Measurements from ENCODE around the gene RPS2. TPM values are rescaled to one million over a fixed set of nuclear protein-coding genes. Genes with fewer than 3 reads are reported as not detected.

RPS2 gene
- polyA plus RNA-seq, 1 of the 3 experiments (the other 2 are of a cell fraction): 6,384 TPM

DNA sequence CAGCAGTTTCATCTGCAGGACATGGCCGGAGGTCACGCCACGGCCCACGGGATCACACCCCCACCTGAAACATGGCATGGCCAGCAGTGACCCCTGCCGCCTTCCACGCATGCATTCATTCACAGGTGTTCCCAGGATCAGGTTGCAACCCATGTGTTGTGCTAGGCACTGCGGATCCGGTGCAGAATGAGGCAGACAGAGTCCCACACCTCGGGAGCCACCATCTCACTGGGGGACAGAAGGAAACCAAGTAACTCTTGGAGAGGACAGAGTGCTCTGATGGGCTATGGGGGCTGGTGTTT lies 17.3 kb downstream of the RPS2 start:
- no peaks in the 10 kb centered on the region for H3K9me2 ChIP-seq
- no peak for DNase-seq
- CTCF ChIA-PET: interaction anchor here (1.3 kb wide), 1 partner anchor 17 kb away, joined by 4 read pairs; no protein-coding TSS in a partner anchor
- H2AFZ ChIP-seq (ENCODE audit: low read depth): no peak overlapping the region
- H3K4me3 ChIP-seq (ENCODE audit: low read depth in 2 of 2, low read length in 1 of 2): no peak overlapping the region
- POLR2A ChIA-PET: no interaction called here
- no peak overlapping the region for H3K27ac ChIP-seq (ENCODE audit: low read depth in 2 of 2, low read length in 1 of 2)
- WGBS (ENCODE audit: low lambda C conversion rate): 78% methylated on average over 9 of the region's 9 CpGs
- H3K4me2 ChIP-seq: no peak overlapping the region
- H3K79me2 ChIP-seq (ENCODE audit: insufficient read depth): no peaks in the 10 kb centered on the region
- no peaks in the 10 kb centered on the region for H3K36me3 ChIP-seq (replicated peaks in 1 of 2; ENCODE audit: control insufficient read depth in 1 of 2, insufficient read depth in 2 of 2, low read length in 1 of 2)
- no peaks in the 10 kb centered on the region for H3K9me3 ChIP-seq
- H3K4me1 ChIP-seq (ENCODE audit: control insufficient read depth in 1 of 2, insufficient read depth in 2 of 2, low read depth in 1 of 2, low read length in 1 of 2): peaks cover 0 to 2% of the 10 kb centered on the region in 2 experiments; a peak in 2 of 4 replicates
- no peaks in the 10 kb centered on the region for H3K27me3 ChIP-seq (ENCODE audit: insufficient read depth)
- H3F3A ChIP-seq (replicated peaks; ENCODE audit: insufficient read depth): no peaks in the 10 kb centered on the region
- no peaks in the 10 kb centered on the region for H4K20me1 ChIP-seq (ENCODE audit: insufficient read depth)
- TF ChIP-seq GATA2 (CRISPR knock-in tag; IDR thresholded peaks at IDR 0.05) (no peak), MXI1 (IDR thresholded peaks at IDR 0.05; ENCODE audit: low read depth, low read length) (no peak)
- TF ChIP-seq, protein P1, sequence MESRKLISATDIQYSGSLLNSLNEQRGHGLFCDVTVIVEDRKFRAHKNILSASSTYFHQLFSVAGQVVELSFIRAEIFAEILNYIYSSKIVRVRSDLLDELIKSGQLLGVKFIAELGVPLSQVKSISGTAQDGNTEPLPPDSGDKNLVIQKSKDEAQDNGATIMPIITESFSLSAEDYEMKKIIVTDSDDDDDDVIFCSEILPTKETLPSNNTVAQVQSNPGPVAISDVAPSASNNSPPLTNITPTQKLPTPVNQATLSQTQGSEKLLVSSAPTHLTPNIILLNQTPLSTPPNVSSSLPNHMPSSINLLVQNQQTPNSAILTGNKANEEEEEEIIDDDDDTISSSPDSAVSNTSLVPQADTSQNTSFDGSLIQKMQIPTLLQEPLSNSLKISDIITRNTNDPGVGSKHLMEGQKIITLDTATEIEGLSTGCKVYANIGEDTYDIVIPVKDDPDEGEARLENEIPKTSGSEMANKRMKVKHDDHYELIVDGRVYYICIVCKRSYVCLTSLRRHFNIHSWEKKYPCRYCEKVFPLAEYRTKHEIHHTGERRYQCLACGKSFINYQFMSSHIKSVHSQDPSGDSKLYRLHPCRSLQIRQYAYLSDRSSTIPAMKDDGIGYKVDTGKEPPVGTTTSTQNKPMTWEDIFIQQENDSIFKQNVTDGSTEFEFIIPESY (IDR thresholded peaks at IDR 0.05; ENCODE audit: borderline replicate concordance, low read depth): no peak
- H3K9ac ChIP-seq: no peak overlapping the region

DNA sequence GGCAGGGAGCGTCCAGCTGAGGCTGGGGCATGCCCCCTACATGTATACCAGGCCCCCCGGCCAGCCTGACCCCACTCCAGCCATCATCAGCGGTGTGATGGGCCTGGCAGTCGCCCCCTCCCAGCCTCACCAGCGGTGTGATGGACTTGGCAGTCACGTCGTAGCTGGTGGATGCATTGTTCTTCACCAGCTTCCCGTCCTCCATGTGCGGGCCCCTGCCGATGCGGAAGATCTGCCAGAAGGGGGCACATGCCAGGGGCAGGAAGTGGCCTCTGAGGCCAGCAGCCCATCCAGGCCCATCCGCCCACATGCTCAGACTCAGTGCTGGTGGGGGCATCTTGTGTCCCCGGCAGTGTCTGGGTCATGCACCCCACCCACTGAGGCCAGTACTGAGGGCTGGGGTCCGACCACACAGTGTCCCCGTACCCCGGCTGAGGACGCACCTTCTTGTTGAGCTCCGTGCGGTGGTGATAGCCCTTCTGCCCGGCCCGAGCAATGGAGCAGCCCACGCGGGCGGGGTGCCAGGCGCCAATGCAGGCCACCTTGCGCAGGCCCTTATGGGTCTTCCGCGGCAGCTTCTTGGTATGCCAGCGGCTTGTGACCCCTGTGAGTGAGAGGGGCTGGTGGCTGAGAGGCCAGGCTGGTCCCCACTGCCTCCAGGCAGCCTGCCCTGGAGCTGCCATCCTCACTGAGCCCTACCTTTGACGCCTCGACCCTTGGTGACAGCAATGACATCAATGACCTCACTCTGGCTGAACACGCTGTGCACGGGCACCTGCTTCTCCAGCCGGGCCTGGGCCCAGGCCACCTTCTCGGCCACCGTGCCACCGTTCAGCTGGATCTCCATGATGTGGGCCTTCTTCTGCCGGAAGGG lies 17.9 kb downstream of the RPS2 start:
- Histone ChIP-seq H3K36me3 (replicated peaks in 1 of 2; ENCODE audit: control insufficient read depth in 1 of 2, insufficient read depth in 2 of 2, low read length in 1 of 2) (no peaks in the 10 kb centered on the region), H2AFZ (ENCODE audit: low read depth) (no peak overlapping the region), H3K27me3 (ENCODE audit: insufficient read depth) (no peaks in the 10 kb centered on the region), H3K4me1 (ENCODE audit: control insufficient read depth in 1 of 2, insufficient read depth in 2 of 2, low read depth in 1 of 2, low read length in 1 of 2) (peaks cover 0 to 8% of the 10 kb centered on the region in 2 experiments; a peak in 2 of 4 replicates), H3K9me3 (no peaks in the 10 kb centered on the region), H3K9me2 (no peaks in the 10 kb centered on the region), H3K9ac (no peak overlapping the region), H3K4me3 (ENCODE audit: low read depth in 2 of 2, low read length in 1 of 2) (no peak overlapping the region), H3K79me2 (ENCODE audit: insufficient read depth) (no peaks in the 10 kb centered on the region), H3K4me2 (no peak overlapping the region), H3K27ac (ENCODE audit: low read depth in 2 of 2, low read length in 1 of 2) (no peak overlapping the region), H3F3A (replicated peaks; ENCODE audit: insufficient read depth) (no peaks in the 10 kb centered on the region), H4K20me1 (ENCODE audit: insufficient read depth) (no peaks in the 10 kb centered on the region)
- 86% methylated on average over 7 of the region's 38 CpGs for WGBS (ENCODE audit: low lambda C conversion rate)
- TF ChIP-seq, protein P2, sequence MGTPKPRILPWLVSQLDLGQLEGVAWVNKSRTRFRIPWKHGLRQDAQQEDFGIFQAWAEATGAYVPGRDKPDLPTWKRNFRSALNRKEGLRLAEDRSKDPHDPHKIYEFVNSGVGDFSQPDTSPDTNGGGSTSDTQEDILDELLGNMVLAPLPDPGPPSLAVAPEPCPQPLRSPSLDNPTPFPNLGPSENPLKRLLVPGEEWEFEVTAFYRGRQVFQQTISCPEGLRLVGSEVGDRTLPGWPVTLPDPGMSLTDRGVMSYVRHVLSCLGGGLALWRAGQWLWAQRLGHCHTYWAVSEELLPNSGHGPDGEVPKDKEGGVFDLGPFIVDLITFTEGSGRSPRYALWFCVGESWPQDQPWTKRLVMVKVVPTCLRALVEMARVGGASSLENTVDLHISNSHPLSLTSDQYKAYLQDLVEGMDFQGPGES (IDR thresholded peaks at IDR 0.05; ENCODE audit: low read depth, low read length): no peak
- TF ChIP-seq JUND (IDR thresholded peaks at IDR 0.05) (no peak), FOSL2 (IDR thresholded peaks at IDR 0.05; ENCODE audit: borderline replicate concordance, low read depth) (no peak), TAF1 (IDR thresholded peaks at IDR 0.05; ENCODE audit: borderline replicate concordance, low read depth, low read length) (no peak), POLR2AphosphoS5 (IDR thresholded peaks at IDR 0.05; ENCODE audit: low read depth, low read length) (no peak), RCOR1 (IDR thresholded peaks at IDR 0.05; ENCODE audit: low read length) (no peak), RXRA (IDR thresholded peaks at IDR 0.05; ENCODE audit: borderline replicate concordance, low read depth) (no peak), EZH2phosphoT487 (IDR thresholded peaks at IDR 0.05; ENCODE audit: borderline replicate concordance, low read depth) (no peak), MXI1 (IDR thresholded peaks at IDR 0.05; ENCODE audit: low read depth, low read length) (no peak), ELF1 (IDR thresholded peaks at IDR 0.05) (no peak), SIN3A (IDR thresholded peaks at IDR 0.05; ENCODE audit: borderline replicate concordance, low read depth, low read length) (no peak), TCF12 (IDR thresholded peaks at IDR 0.05) (no peak), FOXJ3 (CRISPR knock-in tag; IDR thresholded peaks at IDR 0.05) (no peak), RFX5 (IDR thresholded peaks at IDR 0.05; ENCODE audit: low read length) (no peak)
- TF ChIP-seq, protein P3, sequence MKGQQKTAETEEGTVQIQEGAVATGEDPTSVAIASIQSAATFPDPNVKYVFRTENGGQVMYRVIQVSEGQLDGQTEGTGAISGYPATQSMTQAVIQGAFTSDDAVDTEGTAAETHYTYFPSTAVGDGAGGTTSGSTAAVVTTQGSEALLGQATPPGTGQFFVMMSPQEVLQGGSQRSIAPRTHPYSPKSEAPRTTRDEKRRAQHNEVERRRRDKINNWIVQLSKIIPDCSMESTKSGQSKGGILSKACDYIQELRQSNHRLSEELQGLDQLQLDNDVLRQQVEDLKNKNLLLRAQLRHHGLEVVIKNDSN (IDR thresholded peaks at IDR 0.05; ENCODE audit: borderline replicate concordance, low read depth): no peak
- TF ChIP-seq, protein P4, sequence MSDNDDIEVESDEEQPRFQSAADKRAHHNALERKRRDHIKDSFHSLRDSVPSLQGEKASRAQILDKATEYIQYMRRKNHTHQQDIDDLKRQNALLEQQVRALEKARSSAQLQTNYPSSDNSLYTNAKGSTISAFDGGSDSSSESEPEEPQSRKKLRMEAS (IDR thresholded peaks at IDR 0.05; ENCODE audit: low read depth): no peak
- ChIA-PET POLR2A (no interaction called here), CTCF (interaction anchor here (0.9 to 1.9 kb wide), 4 partner anchors 12 to 194 kb away, joined by 3 to 6 read pairs (median 4); no protein-coding TSS in a partner anchor)
- no peak for DNase-seq
